Stimulated activated CD4-positive, alpha-beta T cell treated with anti-CD3 and anti-CD28 coated beads, Interleukin-4, amount 100 ng/mL, for 1 hour (primary cell): ENCODE measurements around the gene TREX2.

Experiments used
- DNase-seq: peaks from one replicate; pipeline ENCODE4 v3.0.0-alpha.2; 2020

Gene TREX2

GRCh38 chrX:153475751-153476281 lies 30.0 kb upstream of the TREX2 start:
- no peak for DNase-seq

- DNase-seq: no peak
Measured at GRCh38 chrX:153475271-153475670, 29.4 kb upstream of the TREX2 start.

GRCh38 chrX:153474718-153475117 lies 28.9 kb upstream of the TREX2 start:
- DNase-seq: peak; percentile 56

- no peak for DNase-seq
Measured at GRCh38 chrX:153474266-153474665, 28.4 kb upstream of the TREX2 start.

DNA sequence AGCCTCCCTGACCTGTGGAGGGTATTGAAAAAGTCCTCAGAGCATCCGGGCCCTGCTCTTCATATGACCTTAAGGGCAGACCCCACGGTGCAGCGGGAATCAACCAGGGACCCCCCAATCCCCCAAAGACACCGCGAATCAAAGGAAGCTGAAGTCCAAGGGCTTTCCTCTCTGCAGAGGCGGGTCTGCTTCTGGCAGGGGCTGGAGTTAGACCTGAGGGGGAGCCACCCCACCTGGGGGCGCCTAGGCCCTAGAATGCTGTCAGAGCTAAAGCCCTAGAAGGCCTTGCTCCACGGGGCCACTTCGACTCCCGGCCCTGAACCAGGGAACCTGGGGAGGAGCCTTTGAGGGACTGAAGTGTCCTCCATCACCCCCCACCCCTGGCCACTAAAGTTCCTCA lies 27.3 kb upstream of the TREX2 start:
- DNase-seq: no peak

DNA sequence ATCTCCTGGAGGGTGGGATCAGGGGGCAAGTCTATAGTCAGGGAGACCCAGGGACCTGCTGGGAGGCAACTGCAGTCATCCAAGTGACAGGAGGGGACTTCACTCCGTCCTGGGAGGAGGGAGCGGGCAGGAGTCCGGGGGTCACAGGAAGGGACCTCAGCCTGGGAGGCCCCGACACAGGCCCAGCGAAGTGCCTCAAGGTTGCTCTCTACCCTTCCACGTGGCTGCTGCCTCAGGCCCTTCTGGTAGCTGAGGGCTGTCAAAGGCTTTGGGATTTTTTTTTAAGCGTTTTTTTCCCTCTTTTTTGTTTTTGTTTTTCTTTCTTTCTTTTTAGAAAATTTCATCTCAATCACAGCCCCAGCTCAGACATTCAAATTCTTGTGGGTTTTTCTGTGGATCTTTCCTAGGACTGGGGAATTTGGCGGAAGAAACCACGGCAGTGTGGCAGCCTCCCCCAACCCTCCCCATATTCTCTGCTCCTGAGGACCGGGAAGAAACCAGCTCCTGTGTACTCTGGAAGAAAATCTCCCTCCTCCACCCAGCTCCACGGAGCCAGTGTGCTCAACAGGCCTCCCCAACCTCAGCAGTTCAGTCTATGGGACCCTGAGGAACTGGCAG lies 25.9 kb upstream of the TREX2 start:
- no peak for DNase-seq

DNA sequence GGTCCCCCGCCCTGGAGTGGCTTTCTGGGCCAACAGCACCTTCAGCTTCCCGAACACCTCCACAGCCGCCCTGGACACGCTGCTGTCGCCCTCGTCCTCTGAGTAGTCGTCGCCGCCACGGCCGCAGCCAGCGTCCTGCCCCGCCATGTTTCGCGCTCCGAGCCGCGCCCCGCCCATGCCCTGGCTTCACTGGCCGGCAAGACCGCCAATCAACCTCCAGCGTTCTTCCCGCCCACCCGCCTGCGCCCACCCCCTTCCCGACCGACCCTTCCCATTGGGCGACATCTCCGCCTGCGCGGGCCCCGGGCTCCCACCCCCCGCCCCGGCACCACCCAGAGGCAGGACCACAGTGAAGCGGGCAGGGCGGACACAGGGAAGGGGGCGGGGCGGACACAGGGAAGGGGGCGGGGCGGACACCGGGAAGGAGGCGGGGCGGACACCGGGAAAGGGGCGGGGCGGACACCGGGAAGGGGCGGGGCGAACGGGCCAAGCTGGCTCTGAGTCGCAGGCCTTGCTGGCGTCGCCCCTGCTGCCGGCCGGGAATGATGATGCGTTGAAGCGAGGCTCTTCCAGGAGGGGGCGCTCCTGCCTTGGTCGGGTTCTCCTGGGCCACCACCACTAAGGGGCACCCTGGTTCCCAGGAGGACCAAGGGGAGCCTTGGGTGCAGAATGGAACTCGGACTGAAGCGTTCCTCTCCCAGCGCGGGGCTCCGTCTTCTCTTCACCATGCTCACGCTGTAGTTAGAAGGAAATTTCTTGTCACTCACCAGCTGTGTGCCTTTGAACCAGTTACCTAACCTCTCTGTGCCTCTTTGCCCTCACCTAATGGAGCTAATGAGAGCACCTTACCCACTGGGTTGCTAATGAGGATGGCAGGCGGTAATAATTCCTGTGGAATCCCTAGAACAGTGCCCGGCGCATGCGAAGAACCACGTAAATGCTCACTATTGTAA lies 24.8 kb upstream of the TREX2 start, which contains the start of gene HAUS7:
Gene HAUS7 (minus strand): TSS at position 166 of the 953 bp plus-strand sequence. CDS start 19 bp downstream, at position 147.
- DNase-seq: peak; percentile 86

DNA sequence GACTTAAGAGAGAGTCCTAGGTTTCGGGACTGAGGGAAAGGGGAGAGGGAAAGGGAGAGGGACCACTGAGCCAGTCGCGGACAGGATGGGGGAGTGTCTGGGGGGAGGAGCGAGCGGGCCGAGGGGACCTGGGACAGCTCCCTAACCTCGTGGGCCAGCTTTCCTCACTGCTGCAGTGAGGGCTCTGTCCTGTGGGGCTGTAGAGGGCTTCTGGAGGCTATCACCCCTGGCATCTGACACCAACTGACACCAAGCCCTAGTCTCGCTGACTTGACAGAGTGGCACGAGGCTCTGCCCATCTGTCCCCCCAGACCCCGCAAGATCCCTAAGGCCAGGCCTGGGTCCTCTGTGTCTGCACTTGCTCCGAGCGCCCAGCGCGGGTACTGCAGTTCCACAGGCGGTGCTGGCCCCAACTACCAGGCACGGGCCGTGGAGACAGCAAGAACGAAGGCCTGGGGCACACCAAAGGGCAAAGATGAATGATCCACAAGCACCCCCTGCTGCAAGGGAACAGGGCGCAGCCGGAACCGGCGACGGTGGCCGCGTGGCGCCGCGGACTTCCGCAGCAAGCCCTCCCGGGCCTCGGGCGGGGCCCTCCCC lies 24.1 kb upstream of the TREX2 start:
- peak; percentile 27 for DNase-seq

DNA sequence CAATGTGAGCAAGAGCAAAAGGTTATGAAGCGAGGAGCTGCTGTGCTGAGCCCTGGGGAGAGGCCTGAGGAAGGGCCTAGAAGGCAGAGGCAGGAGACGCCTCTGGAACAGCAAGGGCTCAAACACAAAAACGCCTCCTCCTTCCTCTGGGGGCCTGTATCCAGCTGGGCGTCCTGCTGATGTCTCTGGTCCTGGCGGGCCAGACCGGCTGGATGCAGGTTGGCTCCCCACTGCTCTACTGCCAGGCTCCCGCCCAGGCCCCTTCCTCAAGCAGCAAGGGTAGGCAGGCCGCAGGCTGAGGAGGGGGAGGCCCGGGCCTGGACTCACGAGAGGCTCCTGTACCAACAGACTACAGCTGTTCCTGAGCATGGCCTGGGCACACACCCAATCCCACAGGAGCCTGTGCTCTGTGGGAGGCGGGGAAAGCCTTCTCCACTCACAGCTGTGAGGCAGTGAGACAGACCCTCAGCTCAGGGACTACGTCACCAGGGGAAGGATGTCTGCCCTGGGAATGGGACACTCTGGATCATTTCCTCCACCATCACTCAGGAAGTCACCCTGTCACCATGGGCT lies 22.2 kb upstream of the TREX2 start:
- no peak for DNase-seq

DNA sequence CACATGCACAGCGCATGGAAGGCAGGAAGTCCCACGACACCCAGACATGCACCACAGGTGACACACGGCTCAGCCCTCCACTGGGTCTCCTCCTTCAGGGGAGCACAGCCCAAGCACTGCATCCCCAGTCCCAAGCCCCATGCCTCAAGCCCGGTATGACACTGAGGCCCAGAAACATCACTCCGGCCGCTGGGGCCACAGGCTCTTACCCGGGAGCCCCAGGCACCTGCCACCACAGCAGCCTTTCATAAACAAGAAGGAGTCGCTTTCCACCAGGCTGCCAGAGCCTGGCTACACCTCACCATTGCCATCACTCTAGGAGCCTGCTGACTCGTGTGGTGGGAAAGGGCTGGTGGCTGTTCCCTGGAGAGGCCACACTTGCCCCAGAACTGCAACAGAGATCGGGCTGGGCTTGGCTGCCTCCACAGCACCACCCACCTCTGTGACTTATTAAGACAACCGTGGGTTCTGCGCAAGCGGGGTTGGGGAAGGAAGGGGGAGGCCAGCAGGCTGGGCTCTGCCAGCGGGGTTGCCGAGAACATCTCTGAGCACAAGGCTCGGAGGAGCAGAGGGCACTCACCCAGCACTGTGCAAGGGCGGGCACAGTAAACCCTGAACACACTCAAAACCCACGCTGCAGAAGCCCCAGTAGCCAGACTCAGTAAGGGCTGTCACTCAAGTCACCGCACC lies 20.0 kb upstream of the TREX2 start:
- no peak for DNase-seq

- DNase-seq: no peak
Measured at GRCh38 chrX:153464116-153464515, 18.3 kb upstream of the TREX2 start.

GRCh38 chrX:153463556-153463955 lies 17.7 kb upstream of the TREX2 start:
- no peak for DNase-seq

- DNase-seq: no peak
Measured at GRCh38 chrX:153463031-153463430, 17.2 kb upstream of the TREX2 start.

DNA sequence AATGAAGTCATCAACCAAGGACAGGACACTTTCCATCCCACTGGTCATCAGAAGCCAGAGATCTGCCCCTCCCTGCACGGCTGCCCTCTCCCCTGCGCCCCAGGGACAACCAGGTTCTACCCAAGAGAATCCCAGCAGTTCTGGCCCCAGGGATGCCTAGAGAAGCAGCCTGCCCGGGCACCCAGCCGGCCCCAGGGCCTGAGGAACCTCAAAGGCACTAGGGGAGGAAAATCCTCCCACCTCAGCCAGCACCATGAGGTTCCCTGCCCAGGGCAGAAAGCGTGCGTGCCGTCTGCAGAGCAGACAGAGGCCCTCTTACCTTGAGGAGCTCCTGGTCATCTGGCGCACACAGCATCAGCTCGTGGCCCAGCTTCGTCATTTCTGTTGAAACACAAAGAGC lies 16.4 kb upstream of the TREX2 start:
- no peak for DNase-seq

DNA sequence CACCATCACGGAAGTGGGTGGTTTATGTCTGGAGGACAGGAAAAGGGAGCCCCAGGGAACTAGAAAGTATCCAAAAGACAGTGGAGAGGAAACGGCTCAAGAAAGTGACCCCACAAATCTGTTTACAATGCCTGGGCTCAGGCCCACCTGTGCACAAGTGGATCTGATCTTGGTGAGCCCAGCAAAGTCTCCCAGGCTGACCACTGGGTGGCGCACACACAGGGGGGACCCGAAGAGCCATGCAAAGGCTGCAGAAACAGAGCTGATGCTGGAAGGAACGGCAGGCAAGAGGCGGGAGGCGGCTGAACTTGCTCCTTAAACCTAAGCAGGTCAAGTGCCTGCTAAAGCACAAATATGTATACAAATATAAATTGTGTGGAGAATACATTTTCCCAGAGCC lies 15.0 kb upstream of the TREX2 start:
- peak; percentile 56 for DNase-seq

GRCh38 chrX:153459986-153460385 lies 14.1 kb upstream of the TREX2 start:
- DNase-seq: no peak

DNA sequence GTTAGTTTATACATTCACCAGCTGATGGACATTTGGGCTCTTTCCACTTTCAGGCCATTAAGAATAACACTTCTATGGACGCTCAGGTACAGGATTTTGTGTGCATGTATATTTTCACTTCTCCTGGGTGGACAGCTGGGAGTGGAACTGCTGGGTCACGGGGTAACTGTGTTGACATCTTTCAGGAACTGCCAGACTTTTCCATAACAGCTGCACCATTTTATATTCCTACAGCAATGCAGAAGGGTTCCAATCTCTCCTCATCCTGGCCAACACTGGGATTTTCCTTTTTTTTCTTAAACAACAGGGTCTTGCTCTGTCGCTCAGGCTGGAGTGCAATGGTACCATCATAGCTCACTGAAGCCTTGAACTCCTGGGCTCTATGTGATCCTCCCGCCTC lies 12.6 kb upstream of the TREX2 start:
- no peak for DNase-seq

DNA sequence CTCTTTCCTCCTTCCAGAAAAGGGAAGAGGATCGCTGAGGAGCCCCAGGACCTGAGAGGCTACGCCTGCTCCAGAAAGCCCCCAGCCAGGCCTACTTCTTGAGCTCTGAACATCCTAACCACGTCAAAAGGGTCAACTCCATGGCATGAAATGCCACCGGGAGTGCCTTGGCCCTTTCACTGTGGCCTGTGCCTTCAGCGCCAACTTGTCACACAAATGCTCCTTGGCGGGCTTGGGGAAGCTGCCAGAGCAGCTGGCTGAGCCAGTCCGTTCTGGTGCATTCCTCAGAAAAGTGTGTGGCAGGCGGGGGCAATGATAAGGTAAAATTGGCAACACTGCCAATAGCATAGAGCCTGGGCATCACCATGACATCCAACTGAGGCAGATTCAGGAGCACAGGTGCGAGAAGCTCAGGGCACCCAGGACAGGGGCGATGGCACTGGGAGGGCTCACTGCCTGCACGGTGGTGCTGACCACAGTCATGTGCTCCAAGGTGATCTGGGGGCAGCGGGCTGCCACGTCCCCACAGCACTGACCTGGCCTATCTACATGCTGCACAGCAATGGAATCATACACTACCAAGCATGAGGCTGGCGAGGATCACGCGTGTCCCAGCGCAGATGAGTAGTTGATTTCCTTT lies 12.1 kb upstream of the TREX2 start:
- no peak for DNase-seq

GRCh38 chrX:153457136-153457825 lies 11.4 kb upstream of the TREX2 start:
- no peak for DNase-seq

- DNase-seq: no peak
Measured at GRCh38 chrX:153456704-153457103, 10.8 kb upstream of the TREX2 start.

- no peak for DNase-seq
Measured at GRCh38 chrX:153456161-153456560, 10.3 kb upstream of the TREX2 start.
